Thyroid gland (tissue), 4 donors: ENCODE data around the gene TMEM132D. TPM values are rescaled to one million over a fixed set of nuclear protein-coding genes. Genes with fewer than 3 reads are reported as not detected.

Experiments
- DNase-seq, 2 donors: peaks; one replicate each; pipeline ENCODE4 v3.0.0-alpha.2; 2019
- H3K27ac ChIP-seq, 3 donors: fragments of 200-600 bp; sonication (generic); 1 replicate in 2 of 3; 2 replicates in 1 of 3; pipeline ENCODE4 v1.5.1; 2016 to 2019; ENCODE audit warnings: mild to moderate bottlenecking in 1 of 3, moderate library complexity in 1 of 3
- H3K27me3 ChIP-seq: fragments of 200-600 bp; sonication (generic); one replicate; pipeline ENCODE4 v1.5.1; 2019
- H3K36me3 ChIP-seq, 2 donors: fragments of 200-600 bp; sonication (generic); one replicate each; pipeline ENCODE4 v1.5.1; 2016 to 2019
- H3K4me1 ChIP-seq, 2 donors: fragments of 200-600 bp; sonication (generic); one replicate each; pipeline ENCODE4 v1.5.1; 2017 to 2019
- H3K4me3 ChIP-seq, 3 donors: fragments of 200-600 bp; sonication (generic); replicated peaks in 1 of 3; 1 replicate in 2 of 3; 2 replicates in 1 of 3; pipeline ENCODE4 v1.5.1; 2016; ENCODE audit warnings: mild to moderate bottlenecking in 1 of 3
- H3K9me3 ChIP-seq: fragments of 200-600 bp; sonication (generic); one replicate; pipeline ENCODE4 v1.5.1; 2017
- POLR2A ChIP-seq, 2 donors: fragments of 450-650 bp; IDR thresholded peaks; one replicate each; pipeline ENCODE4 v1.6.1; 2017; ENCODE audit warnings: antibody characterized with exemption in 2 of 2, mild to moderate bottlenecking in 2 of 2, moderate library complexity in 1 of 2
- WGBS, 2 donors: methylation state at CpG; one replicate each; pipeline ENCODE4 v1.1.5; 2017; 5-methylcytosine and 5-hydroxymethylcytosine counted together
- intact Hi-C: fragments of 100-400 bp; cut with DNase I; formaldehyde crosslinking; loops from one replicate; pipeline ENCODE4 v1.15.1; 2023
- total RNA-seq, 4 donors: library from RNA; depleted of rRNA; stranded (reverse); fragments of >200 nt; gene quantifications; one replicate each; pipeline ENCODE4 v1.2.3, GENCODE V29; 2016
- TF ChIP-seq, protein P1 (sequence below), 6 experiments: fragments of 200-600 bp in 3 of 6; fragments of 450-650 bp in 3 of 6; sonication (generic) in 3 of 6; IDR thresholded peaks; one replicate each; pipeline ENCODE4 v1.5.1; 2016 to 2019; ENCODE audit warnings: antibody characterized with exemption in 6 of 6, mild to moderate bottlenecking in 2 of 6, inconsistent platforms in 1 of 6, moderate library complexity in 1 of 6

TMEM132D gene
- total RNA-seq, 4 donors from 2014 or later, result not detected

GRCh38 chr12:129840145-129840884 is 63.5 kb downstream of the TMEM132D start:
- Histone ChIP-seq H3K27me3 (no peaks in the 10 kb centered on the region), H3K4me1 (no peaks in the 10 kb centered on the region), H3K9me3 (no peaks in the 10 kb centered on the region), H3K4me3 (no peak overlapping the region), H3K27ac (no peak overlapping the region), H3K36me3 (no peaks in the 10 kb centered on the region)
- TF ChIP-seq, protein P1, sequence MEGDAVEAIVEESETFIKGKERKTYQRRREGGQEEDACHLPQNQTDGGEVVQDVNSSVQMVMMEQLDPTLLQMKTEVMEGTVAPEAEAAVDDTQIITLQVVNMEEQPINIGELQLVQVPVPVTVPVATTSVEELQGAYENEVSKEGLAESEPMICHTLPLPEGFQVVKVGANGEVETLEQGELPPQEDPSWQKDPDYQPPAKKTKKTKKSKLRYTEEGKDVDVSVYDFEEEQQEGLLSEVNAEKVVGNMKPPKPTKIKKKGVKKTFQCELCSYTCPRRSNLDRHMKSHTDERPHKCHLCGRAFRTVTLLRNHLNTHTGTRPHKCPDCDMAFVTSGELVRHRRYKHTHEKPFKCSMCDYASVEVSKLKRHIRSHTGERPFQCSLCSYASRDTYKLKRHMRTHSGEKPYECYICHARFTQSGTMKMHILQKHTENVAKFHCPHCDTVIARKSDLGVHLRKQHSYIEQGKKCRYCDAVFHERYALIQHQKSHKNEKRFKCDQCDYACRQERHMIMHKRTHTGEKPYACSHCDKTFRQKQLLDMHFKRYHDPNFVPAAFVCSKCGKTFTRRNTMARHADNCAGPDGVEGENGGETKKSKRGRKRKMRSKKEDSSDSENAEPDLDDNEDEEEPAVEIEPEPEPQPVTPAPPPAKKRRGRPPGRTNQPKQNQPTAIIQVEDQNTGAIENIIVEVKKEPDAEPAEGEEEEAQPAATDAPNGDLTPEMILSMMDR (IDR thresholded peaks at IDR 0.05), result no peak
- TF ChIP-seq POLR2A (IDR thresholded peaks at IDR 0.05), result no peak
- intact Hi-C loops, result no loop called here
- DNase-seq, result no peak
- WGBS, 2 donors, result 83% methylated on average over 21 of the region's 21 CpGs

GRCh38 chr12:129839679-129840078 is 64.1 kb downstream of the TMEM132D start:
- TF ChIP-seq, protein P1 (IDR thresholded peaks at IDR 0.05), result no peak
- no peak for TF ChIP-seq POLR2A (IDR thresholded peaks at IDR 0.05)
- no peaks in the 10 kb centered on the region for H3K9me3 ChIP-seq
- no peaks in the 10 kb centered on the region for H3K4me1 ChIP-seq
- H3K27ac ChIP-seq, result no peak overlapping the region
- H3K36me3 ChIP-seq, result no peaks in the 10 kb centered on the region
- WGBS, 2 donors, result 87 to 92% methylated on average over 10 of the region's 10 CpGs
- intact Hi-C loops, result no loop called here
- no peak overlapping the region for H3K4me3 ChIP-seq
- no peak for DNase-seq
- no peaks in the 10 kb centered on the region for H3K27me3 ChIP-seq

GRCh38 chr12:129831294-129831693 is 72.5 kb downstream of the TMEM132D start:
- H3K4me3 ChIP-seq, result no peak overlapping the region
- H3K9me3 ChIP-seq, result no peaks in the 10 kb centered on the region
- intact Hi-C loops, result no loop called here
- no peak overlapping the region for H3K27ac ChIP-seq
- DNase-seq, result no peak
- 62 to 76% methylated on average over 16 of the region's 16 CpGs for WGBS, 2 donors
- no peaks in the 10 kb centered on the region for H3K4me1 ChIP-seq
- H3K36me3 ChIP-seq, result no peaks in the 10 kb centered on the region
- no peaks in the 10 kb centered on the region for H3K27me3 ChIP-seq
- no peak for TF ChIP-seq POLR2A (IDR thresholded peaks at IDR 0.05)
- TF ChIP-seq, protein P1 (IDR thresholded peaks at IDR 0.05), result no peak

GRCh38 chr12:129830796-129831195 is 73.0 kb downstream of the TMEM132D start:
- Histone ChIP-seq H3K4me3 (no peak overlapping the region), H3K27ac (no peak overlapping the region), H3K27me3 (no peaks in the 10 kb centered on the region), H3K36me3 (no peaks in the 10 kb centered on the region), H3K4me1 (no peaks in the 10 kb centered on the region), H3K9me3 (no peaks in the 10 kb centered on the region)
- TF ChIP-seq POLR2A (IDR thresholded peaks at IDR 0.05), result no peak
- TF ChIP-seq, protein P1 (IDR thresholded peaks at IDR 0.05), result no peak
- intact Hi-C loops, result no loop called here
- DNase-seq, result no peak
- WGBS, 2 donors, result 31 to 33% methylated on average over 4 of the region's 4 CpGs

DNA sequence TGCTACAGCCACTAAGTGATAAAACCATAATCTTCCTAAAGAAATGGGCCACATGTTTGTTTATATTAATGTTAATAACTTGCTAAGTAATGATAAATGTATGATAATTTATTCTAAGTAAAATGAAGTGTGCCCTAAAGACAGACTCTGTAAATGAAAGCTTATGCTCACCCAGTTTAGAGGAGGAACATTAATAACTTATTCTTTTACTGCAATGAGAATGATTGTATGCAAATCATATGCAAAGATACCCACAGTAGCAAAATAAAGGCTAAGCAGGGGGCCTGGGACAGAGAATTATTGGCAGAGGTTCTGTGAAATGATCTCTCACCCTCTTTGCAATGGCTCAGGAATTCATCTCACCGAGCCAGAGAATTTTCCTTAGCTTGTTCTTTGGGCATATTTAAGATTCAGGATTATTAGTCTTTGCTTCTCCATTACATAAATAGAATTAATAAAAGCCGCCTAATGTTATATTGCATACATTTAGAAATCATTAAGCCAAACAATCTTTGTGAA is 75.9 kb downstream of the TMEM132D start:
- TF ChIP-seq, protein P1 (IDR thresholded peaks at IDR 0.05), result no peak
- no peak for TF ChIP-seq POLR2A (IDR thresholded peaks at IDR 0.05)
- WGBS, 2 donors, result 59 to 61% methylated on average over 2 of the region's 2 CpGs
- intact Hi-C loops, result no loop called here

More for the DNA sequence above, 75.9 kb downstream of the TMEM132D start:
- H3K27me3 ChIP-seq, result no peaks in the 10 kb centered on the region
- H3K36me3 ChIP-seq, result no peaks in the 10 kb centered on the region
- no peaks in the 10 kb centered on the region for H3K9me3 ChIP-seq
- H3K4me3 ChIP-seq, result no peak overlapping the region
- no peaks in the 10 kb centered on the region for H3K4me1 ChIP-seq
- no peak for DNase-seq
- H3K27ac ChIP-seq, result no peak overlapping the region
